GM13976 (cell line): Measurements from ENCODE around the gene CLSTN1.

Experiments used
- DNase-seq: peaks from one replicate; pipeline ENCODE4 v3.0.0; 2012; ENCODE audit warnings: low spot score
- CTCF ChIP-seq: IDR thresholded peaks from 2 replicates; pipeline ENCODE4 v1.5.1; 2012; ENCODE audit warnings: borderline replicate concordance, mild to moderate bottlenecking; ENCODE audit not compliant: insufficient read depth; ENCODE audit errors: extremely low read depth, missing control alignments, control extremely low read depth
- in situ Hi-C: fragments of 300-500 bp; cut with MboI; formaldehyde crosslinking; loops from one replicate; pipeline ENCODE4 v1.12.0; 2022; ENCODE audit warnings: low sequenced_read_pairs, mixed read lengths, inconsistent platforms; ENCODE audit not compliant: unreplicated experiment

The CLSTN1 gene

GRCh38 chr1:9846611-9847171 lies 22.9 kb upstream of the CLSTN1 start:
- no peak for DNase-seq
- no peak for TF ChIP-seq CTCF
- in situ Hi-C loops: no loop called here

GRCh38 chr1:9845914-9846313 lies 22.1 kb upstream of the CLSTN1 start:
- no peak for TF ChIP-seq CTCF
- in situ Hi-C loops: no loop called here
- no peak for DNase-seq

DNA sequence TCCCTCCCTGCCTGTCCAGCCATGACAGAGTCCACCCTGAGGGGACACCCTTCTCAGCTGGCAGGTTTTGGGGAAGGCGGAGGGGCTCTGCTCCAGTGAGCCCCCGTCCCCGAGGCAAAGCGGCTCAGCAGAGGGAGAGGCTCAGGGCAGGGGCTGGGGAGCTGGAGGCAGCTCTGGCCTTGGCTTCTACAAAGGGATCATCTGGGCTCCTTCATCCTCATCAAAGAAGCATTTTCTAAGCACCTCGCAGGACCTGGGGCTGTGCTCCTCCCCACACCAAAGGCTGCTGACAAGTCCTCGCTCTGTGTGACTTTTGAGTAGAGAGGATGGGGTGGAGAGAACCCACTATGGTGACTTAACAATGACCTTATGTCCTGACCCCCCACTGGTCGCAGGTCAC lies 21.0 kb upstream of the CLSTN1 start:
- DNase-seq: no peak
- TF ChIP-seq CTCF: no peak
- in situ Hi-C loops: no loop called here

GRCh38 chr1:9844106-9844505 lies 20.3 kb upstream of the CLSTN1 start:
- TF ChIP-seq CTCF: no peak
- no peak for DNase-seq
- in situ Hi-C loops: no loop called here

DNA sequence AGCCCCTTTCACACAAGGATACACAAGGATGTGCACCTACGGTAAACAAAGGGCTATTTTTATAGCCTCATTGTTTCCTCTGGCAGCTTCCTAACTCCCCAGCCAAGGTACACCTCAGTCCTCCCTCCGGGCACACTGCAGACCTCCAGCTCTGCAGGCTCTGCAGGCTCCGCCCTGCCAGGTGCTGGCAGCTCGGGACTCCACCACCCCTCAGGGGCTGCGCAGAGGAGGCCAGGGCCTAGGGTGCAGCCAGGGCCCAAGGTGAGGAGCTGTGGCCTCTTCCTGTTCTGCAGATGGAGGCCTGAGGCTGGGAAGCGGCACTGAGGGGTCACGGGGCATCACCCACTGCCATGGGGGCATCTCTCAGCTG lies 19.8 kb upstream of the CLSTN1 start:
- no peak for TF ChIP-seq CTCF
- no peak for DNase-seq
- in situ Hi-C loops: no loop called here

GRCh38 chr1:9842781-9843575 lies 19.2 kb upstream of the CLSTN1 start:
- TF ChIP-seq CTCF: no peak
- in situ Hi-C loops: no loop called here
- no peak for DNase-seq
